A673 (cell line): ENCODE data around the gene SRL.

Experiments
- EZH2 ChIP-seq: fragments of 200-600 bp; sonication (generic); IDR thresholded peaks from 2 replicates; pipeline ENCODE4 v1.6.1; 2017; ENCODE audit warnings: borderline replicate concordance, low read depth, mild to moderate bottlenecking, mixed read lengths, antibody characterized with exemption, low read length; ENCODE audit not compliant: poor library complexity, severe bottlenecking
- TF ChIP-seq, protein P1 (sequence below): fragments of 300-800, 200-600 bp; sonication (generic); conservative IDR thresholded peaks from 2 replicates; pipeline ENCODE4 v1.5.1; 2017; ENCODE audit warnings: low read depth, mild to moderate bottlenecking, antibody characterized with exemption, low read length, moderate library complexity, mixed read lengths

DNA sequence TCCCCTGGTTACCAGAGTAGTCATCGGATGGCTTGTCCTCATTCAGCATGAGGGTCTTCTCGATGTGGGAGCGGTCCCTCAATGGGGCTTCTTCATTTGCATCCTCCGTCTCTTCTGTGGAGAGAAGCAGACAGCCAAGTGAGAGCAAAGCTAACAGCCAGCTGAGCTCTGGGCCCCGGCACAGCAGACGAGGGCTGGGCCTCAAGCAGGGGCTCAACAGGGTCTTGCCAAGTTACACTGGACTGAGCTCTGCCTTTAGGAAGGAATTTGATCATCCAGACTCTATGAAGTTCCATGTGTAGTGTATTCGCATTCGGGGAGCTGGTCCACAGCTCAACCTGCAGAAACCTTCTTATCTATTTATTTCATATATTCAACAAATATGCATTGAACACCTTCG, 37.4 kb downstream of the SRL start:
- TF ChIP-seq, protein P1, sequence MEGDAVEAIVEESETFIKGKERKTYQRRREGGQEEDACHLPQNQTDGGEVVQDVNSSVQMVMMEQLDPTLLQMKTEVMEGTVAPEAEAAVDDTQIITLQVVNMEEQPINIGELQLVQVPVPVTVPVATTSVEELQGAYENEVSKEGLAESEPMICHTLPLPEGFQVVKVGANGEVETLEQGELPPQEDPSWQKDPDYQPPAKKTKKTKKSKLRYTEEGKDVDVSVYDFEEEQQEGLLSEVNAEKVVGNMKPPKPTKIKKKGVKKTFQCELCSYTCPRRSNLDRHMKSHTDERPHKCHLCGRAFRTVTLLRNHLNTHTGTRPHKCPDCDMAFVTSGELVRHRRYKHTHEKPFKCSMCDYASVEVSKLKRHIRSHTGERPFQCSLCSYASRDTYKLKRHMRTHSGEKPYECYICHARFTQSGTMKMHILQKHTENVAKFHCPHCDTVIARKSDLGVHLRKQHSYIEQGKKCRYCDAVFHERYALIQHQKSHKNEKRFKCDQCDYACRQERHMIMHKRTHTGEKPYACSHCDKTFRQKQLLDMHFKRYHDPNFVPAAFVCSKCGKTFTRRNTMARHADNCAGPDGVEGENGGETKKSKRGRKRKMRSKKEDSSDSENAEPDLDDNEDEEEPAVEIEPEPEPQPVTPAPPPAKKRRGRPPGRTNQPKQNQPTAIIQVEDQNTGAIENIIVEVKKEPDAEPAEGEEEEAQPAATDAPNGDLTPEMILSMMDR: no peak
- TF ChIP-seq EZH2: no peak
